OCI-LY1 (cell line): ENCODE data around the gene ROR2.

Source experiments
- EZH2 ChIP-seq: fragments of 200-600 bp; sonication (generic), shearing (Covaris generic); IDR thresholded peaks from 2 replicates; pipeline ENCODE4 v1.8.0; 2017; ENCODE audit warnings: borderline replicate concordance, mixed run types, mild to moderate bottlenecking, antibody characterized with exemption, low read length, moderate library complexity, mixed read lengths
- TF ChIP-seq, protein P1 (sequence below): fragments of 200-600 bp; sonication (generic), shearing (Covaris generic); IDR thresholded peaks from 2 replicates; pipeline ENCODE4 v1.5.1; 2017; ENCODE audit warnings: mild to moderate bottlenecking, antibody characterized with exemption, low read length, moderate library complexity, mixed read lengths

DNA sequence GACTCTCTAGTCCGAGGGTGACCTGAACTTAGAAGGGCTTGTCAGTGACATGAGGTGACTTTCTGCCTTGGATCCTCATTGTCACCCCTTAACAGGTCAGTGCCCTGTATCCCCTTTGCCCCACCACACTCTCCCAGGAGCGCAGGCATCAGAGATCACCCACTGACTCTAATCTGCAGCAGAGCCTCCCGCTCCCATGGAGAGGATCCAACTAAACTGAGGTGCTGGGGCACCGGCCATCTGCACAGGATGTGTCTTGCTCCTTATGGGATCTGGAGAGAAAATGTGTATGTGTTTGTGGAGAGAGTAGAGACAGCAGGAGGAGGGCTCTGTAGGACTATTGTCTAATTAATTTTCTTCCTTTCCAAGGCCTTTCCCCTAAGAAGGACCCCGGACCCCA lies 213.7 kb downstream of the ROR2 start:
- TF ChIP-seq, protein P1, sequence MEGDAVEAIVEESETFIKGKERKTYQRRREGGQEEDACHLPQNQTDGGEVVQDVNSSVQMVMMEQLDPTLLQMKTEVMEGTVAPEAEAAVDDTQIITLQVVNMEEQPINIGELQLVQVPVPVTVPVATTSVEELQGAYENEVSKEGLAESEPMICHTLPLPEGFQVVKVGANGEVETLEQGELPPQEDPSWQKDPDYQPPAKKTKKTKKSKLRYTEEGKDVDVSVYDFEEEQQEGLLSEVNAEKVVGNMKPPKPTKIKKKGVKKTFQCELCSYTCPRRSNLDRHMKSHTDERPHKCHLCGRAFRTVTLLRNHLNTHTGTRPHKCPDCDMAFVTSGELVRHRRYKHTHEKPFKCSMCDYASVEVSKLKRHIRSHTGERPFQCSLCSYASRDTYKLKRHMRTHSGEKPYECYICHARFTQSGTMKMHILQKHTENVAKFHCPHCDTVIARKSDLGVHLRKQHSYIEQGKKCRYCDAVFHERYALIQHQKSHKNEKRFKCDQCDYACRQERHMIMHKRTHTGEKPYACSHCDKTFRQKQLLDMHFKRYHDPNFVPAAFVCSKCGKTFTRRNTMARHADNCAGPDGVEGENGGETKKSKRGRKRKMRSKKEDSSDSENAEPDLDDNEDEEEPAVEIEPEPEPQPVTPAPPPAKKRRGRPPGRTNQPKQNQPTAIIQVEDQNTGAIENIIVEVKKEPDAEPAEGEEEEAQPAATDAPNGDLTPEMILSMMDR, result no peak
- no peak for TF ChIP-seq EZH2
